NCI-H1092 (cell line): Measurements from ENCODE around the gene GPR137B.
"Not testable (repeated sequence)": the region's sequence is repeated elsewhere in the genome, so short reads cannot be mapped to it uniquely, and the experiment has no call there.

Experiments
- DNase-seq: peaks from one replicate; lab custom pipeline; 2025; lab: John Stamatoyannopoulos, UW

GPR137B gene

DNA sequence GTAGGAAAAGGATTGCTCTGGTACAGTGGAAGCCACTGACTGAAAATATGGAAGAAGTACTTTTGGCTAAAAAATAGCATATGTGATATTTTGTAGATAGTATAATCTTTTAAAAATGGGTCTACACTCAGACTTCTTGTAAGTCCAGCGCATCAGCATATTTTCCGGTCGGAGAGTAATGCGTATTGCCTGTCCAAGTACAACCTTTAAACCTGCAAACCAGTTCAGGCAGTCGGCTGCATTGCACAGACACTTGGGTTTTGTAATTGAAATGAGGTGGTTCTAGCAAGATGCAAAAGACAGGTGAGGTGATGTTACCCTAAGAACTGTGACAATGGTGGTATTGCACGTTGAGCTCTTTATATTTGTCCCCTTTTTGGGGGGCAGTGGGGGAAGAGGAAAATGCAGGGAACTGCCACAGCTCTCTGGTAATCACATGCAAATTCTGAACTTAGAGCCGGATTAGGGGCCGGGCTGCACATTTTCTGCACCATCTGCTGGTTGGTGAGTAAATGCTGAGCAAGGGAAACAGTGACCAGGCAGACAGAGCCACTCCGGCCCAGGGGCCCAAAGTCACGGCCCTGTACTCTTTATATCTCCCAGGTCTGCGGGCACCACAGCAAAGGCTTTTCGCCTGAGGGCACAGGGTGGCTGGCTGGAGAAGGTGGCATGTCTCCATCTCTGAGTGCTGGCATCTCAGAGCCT is 2.3 kb downstream of the GPR137B start:
- DNase-seq, result no peak

DNA sequence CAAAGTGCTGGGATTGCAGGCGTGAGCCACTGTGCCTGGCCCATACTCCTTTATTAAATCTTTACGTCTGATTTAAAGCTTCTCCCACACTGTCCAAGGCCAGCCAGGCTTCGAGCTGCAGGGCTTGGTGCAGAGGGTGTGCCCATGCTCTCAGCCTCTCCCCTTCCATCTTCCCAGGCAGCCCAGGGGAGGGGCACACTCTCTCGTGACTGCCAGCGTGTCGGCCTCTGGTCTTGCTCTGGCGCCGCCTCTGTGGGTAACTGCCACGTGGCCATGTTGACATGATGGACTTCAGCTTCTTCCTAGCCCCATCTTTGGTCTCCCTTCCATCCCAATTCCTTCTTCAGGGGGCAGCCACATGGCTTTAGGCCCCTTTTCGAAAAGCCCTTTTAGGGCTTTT is 4.7 kb downstream of the GPR137B start:
- DNase-seq, result no peak

DNA sequence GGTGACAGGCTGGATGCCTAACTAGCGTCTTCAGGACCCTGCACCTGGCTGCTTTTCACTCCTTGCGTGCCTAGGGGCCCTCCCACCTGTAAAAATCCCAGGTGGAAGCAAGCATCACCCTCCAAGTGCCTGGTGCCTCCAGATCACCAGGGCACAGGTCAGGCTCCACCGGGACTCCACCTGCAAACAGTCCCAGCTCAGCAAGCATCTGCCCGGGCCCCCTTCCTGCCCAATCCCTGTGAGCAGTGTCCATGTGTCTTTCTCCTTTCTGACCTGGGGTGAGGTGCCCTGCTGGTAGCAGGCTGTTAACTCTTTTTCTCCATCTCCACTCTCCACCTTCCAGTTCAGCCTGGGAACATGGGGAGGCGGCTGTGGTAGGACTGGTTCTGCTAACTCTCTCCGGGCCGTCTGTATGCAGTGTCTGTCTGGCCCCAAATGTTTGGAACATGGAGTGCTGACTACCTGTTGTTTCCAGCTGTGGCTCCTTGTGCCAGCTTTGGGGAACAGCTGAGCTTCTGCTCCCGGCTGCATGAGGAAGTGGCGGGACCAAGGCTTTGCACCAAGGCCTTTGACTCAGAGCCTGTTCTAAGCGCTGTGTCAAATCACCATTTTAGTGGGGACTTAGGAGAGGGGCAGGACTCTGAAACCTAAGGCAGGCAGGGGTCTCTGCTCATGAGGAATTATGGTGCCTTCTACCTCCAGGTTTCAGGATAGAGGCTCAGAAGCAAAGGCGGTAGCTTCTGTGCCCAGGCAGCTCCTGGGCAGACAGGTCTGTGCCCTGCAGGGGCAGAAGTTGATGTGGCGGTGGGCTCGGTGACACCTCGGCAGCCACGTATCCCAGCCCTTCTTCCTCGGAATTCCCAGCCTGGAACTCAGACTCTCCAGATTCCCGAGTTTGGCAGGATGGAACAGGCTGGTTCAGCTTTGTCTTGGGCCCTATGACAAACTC is 5.5 kb downstream of the GPR137B start:
- DNase-seq, result no peak

DNA sequence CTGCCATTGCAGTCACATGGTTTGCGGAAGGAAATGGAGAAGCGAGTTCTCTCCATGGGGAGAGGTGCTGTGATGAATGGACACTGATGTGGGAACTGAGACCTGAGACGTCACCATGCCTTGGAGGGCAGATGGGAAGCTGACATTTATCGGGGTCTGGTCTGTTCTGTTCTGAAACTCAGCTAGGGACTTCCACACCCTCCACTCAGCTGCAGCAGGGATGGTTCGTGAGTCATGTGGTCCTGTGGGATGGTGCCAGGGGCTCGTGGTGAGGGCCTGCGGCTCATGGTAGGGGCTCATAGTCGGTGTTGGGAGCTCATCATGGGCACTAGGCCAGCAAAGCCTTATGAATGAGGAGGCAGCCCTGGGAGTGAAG is 6.1 kb downstream of the GPR137B start:
- no peak for DNase-seq

DNA sequence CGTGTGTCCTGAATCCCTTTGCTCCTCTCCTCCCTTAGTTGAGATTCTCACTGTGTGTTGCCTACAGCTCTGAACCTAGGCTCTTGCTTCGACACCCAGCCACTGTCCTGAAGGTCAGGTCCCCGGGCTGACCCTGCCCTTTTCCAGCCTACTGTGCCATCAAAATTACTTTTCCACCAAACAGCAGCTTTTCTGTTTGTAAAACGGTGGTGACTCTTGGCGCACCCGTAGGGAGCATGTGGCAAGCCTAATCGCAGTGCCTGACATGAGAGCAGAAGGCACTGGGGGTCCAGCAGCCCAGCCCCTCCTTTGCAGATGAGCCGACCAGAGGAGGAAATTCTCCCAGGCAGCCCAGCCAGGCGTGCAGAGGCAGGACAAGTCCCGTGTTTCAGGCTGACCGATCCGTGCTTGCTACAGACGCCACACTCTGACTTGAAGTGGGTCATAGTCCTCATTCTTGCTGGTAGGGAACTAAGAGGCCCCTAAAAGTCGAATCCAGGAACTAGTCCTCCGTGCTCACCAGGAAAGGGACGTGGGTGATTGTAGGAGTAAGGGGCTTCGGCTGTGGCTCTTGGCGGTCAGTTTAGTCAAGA is 6.8 kb downstream of the GPR137B start:
- no peak for DNase-seq

DNA sequence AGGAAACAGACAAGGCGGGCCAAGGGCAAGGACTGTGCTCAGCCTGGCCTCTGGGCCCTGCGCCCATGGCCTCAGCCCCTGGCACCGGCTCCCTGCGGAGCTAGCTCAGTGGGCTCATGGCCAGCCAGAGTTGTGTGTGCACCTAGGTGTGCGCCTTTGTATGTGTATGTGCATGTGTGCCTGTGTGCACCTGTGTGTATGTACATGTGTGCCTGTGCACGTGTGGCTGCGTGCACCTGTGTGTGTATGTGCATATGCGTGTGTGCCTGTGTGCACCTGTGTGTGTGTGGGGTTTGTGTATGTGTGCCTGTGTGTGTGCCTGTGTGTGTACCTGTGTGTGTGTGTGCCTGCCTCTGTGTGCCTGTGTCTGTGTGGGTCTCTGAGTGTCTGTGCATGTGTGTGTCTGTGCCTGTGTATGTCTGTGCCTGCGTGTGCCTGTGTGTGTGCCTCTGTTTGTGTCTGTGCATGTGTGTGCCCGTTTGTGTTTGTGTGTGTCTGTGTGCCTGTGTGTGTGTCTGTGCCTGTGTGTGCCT is 7.4 kb downstream of the GPR137B start:
- no peak for DNase-seq

DNA sequence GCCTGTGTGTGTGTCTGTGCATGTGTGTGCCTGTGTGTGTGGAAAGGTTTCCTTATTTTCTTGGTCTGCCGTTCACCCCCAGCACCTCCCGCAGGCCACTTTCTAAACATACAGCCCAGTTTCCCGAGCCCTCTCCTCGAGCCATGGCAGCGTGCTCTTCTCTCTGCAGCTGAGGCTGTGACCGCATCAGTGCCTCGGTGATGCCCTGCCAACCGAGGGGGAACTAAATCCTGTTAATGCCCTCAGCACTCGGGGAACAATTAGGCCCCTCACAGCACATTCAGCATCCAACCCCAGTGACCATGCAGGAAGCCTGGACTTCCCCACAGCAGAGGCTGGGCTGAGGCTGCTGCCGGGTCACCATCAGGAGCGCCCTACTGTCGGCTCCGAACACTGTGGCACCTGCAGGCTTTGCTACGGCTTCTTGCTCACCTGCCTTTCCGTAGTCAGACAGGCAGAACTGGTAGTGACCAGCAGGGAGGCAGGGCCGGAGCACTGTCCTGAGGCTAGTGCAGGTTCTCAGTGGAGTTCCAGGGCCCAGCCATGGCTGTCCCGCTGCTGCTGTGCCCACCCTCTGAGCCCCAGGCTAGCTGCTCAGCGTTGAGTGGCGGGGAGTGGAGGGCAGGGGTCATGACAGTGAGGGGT is 8.1 kb downstream of the GPR137B start:
- no peak for DNase-seq

DNA sequence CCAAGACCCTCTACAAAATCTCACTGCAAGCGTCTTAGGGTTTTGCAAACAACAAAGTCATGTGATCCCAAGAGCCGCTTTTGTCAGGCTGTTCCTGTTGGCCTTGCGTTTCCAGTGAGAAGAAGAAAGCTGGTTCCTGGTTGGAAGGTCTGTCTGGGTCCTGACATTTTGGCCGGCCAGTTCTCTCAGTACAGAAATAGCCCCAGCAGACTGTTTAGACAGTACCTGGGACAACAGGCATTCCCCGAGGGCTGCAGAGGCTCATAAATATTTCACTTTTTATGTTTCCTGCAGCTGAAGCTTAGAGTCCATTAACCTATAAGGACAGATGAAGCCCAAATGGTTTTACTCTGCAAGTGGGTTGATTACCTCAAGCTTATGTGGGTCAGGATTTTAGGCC is 8.6 kb downstream of the GPR137B start:
- DNase-seq, result no peak

DNA sequence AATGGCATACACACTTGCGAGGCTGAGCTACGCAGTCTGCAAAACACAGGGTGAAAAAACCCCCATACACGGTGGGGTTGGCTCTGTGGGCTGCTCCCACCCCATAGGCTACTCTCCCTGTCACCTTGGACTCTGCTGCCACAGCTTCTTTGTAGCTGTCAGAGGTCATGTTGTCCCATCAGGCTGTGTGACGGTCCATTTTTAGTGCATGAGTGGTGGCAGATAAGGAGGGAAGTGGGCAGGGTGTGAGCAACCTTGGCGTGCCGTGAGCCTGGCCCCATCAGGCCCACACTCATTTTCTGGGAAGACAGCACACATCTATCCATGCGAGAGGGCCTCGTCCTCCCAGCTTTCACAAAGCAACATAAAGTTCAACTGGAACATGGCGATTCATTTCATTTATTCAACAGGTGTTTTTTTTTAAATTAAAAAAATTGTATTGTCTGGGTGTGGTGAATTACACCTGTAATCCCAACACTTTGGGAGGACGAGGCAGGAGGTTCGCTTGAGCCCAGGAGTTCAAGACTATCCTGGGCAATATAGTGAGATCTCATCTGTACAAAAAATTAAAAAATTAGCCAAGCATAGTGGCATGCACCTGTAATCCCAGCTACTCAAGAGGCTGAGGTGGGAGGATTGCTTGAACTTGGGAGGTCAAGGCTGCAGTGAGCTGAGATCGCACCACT is 9.5 kb downstream of the GPR137B start:
- no peak for DNase-seq

DNA sequence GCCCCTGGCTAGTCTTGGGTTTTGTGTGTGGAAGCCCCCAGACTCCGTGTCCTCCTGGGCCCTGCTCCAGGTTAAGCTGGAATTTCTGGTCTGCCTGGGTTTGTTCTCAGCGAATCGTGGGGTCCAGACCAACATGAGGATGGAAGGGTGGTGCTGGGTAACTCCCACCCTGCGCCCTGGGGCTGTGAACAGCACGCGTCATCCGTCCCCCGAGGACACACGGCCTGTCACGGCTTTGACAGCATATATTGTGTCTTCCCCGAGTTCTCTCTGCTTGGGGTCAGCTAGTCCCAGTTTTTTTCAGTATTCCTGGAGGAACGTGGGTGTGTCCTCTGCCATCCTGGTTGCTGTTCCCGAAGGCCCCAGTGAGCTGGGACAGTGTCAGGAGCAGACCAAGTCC is 11.8 kb downstream of the GPR137B start:
- DNase-seq, result no peak

DNA sequence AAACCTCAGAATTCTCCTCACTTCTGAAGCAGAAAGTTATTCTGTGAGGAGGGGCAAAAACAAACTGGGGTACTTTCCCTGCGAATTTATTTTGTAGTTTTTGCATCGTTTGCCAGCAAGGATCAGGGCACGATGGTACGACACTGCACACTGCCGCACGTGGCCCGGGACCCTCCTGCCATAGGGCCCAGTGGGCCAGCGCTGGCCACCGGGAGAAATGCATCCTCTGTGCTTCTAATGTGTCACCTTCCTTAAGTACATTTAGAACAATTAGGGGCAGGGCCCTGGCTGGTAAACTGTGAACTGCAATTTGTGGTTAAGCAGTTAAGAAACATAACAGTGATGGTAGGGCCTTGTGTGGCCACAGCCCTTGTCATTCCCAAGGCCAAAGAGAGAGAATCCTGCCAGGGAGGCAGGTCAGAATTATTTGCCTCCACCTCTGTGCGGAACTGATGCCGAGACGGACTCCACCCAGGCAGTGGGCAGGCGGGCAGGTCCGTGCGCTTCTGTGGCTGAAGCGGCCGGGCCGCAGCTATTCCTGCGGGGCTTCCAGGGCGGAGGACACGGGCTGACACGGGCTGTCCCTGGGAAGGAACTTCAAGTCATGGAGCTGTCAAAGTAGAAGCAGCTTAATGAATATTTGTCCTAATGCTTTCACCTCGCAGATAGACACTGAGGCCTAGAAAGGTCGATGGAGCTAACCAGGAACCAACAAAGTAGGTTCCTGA is 12.5 kb downstream of the GPR137B start:
- DNase-seq, result no peak

DNA sequence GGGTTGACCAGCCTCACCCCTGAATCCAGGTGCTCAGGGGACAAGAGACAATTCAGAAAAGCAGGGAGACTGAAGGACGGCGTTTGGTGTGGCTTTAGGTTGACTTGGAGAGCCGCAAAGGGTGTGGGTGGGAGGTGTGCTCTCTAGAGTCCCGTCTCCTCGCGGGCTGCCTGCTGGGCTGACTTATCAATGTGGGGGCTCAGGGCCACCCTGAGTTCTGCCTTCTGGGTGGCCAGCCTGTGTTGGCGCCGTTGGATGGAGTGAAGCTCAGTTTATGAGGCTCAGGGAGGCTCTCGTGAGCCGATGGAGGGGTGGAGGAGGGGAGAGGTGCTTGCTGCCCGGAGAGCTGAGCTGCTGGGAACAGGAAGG is 13.0 kb downstream of the GPR137B start:
- DNase-seq, result no peak

DNA sequence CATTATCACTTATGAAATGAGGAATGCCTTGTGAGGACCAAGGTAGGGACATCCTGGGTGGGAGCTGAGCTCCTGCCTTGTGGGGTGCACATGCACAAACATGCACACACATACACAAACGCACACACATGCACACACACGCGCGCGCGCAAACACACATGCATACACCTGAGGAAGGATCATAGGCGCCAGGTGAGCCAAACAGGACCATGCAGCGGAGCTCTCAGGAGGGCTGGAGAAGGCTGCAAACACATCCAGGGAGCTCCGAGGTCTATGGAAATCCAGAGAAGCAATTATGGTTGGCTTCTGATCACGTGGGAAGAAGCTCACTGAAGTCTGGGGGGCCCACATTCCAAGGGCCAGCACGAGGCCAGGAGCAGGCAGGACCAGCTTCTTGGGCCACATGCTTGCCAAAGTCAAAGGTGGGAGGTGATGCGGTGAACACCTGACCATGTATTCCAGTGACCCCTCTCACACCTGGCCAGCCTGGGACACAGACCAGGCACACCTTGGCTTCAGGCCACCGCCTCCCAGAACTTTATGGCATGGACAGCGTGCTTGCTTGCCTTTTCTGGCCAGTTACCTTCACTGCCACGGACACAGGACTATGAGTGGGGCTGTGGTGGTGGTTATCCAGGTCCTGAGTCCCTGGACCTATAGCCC is 13.6 kb downstream of the GPR137B start:
- no peak for DNase-seq

DNA sequence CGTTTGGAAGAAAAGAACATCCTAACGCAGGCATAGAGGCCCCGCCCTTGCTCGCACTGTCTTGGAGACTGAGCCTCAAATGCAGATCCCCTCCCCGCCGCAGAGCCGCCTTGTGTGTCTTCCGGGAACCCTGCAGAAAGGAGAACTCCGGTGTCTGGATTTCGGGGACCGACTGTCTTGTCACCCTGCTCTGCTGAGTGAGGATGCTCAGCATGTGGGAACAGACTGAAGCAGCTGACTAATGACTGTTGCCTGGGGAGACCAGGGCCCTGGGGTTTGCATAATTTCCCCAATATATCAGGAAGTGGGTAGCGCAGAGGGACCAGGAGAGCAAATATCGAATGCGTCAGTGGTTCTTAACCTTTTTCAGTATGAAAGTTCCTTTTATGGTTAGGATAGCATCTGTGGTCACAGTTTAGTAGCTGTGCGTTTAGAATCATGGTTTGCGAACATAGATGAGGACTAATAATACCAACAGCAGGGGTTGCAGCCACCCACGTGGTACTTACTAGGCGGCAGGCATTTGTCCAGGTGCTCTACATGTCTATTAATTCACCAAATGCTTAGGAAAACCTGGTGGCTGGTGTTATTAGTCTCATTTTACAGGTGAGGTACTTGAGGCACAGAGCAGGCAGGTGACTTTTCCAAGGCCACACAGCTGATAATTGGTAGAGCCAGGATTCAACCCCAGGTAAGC is 14.3 kb downstream of the GPR137B start:
- no peak for DNase-seq

DNA sequence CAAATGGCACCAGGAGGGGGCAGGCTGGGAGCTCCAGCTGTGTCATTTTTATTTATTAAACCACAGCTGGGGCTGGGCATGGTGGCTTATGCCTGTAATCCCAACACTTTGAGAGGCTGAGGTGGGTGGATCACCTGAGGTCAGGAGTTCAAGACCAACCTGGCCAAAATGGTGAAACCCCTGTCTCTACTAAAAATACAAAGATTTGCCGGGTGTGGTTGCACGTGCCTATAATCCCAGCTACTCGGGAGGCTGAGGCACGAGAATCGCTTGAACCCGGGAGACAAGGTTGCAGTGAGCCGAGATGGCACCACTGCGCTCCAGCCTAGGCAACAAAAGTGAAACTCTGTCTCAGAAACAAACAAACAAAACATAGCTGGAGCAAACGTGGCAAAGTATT is 15.7 kb downstream of the GPR137B start:
- DNase-seq, result not testable (repeated sequence)

DNA sequence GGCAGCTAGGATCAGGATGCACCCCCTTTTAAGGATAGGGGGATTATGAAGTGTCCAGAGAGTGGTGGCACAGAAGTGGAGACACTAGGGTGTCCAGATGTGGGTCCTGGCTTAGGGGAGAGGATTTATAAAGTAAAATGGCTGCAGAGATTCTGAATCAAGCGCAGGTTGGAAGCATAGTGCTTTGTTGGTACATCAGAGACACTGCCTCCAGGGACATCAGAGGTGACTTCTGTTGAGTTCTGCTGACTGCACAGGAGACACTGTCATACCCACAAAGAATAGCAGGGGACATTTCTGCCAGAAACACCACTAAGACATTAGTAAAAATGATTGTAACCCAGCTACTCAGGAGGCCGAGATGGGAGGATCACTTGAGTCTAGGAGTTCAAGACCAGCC is 16.4 kb downstream of the GPR137B start:
- no peak for DNase-seq

DNA sequence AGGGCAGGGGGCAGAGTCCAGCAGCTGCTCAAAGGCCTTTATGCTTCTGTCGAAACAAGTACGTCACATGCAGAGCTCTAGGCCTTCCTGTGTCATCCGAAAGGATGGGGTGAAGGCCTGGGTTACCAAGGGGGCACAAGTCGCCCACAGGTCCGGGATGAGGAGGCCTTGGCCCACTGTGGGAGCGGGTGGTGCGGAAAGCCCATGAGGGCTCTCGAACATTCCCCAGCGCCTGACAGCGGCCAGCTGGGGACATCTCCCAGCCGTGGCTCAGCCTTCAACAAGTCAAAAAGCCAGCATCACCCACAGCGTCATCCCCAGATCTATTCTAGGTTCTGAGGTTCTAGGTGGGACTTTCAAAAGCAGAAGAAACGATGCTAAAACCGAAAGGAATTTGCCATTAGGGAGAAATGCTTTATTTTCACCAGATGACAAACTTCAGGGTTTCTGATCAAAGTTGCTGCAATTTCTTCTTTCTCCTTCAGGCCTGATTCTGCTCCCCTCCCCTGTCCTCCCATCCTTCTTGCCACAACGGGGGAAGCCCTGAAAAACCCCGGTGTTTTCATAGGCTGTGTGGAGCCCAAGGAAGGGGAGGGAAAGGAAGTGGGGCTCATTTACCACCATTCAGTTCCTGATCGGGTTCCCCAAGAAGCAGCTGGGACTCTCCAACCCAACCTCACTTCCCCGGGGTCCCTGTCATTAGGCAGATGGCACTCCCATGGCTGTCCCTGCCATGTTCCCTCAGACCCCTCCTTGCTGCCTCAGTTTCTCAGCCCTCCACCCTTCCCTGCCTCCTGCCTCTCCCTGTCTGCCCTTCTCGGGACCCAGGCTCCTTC is 17.6 kb downstream of the GPR137B start:
- DNase-seq, result no peak

DNA sequence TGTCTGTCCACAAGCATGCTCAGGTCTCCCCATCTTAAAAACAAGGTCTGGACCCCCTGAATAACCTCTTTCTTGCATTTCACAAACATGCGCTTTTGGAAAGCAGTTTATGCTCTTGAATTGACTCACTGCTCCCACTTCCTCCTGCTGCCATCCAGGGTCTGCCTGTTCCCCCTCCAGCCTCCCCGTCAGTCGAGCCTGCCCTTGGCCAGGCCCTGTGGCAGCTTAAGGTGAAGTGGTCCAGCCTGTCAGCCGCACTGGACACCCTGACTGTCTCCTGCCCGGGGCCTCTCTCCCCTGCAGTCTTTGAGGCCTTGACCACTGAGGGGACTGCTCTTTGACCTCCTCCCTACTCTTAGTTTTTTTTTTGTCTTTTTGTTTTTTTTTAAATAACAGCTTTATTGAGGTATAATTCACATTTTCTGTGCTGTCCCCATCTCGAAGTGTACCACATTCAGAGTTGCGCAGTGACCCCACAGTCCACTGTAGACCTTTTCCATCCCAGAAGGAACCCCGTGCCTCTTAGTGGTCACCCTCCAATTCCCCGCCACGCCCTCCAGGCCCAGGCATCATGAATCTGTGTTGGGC is 18.3 kb downstream of the GPR137B start:
- no peak for DNase-seq

DNA sequence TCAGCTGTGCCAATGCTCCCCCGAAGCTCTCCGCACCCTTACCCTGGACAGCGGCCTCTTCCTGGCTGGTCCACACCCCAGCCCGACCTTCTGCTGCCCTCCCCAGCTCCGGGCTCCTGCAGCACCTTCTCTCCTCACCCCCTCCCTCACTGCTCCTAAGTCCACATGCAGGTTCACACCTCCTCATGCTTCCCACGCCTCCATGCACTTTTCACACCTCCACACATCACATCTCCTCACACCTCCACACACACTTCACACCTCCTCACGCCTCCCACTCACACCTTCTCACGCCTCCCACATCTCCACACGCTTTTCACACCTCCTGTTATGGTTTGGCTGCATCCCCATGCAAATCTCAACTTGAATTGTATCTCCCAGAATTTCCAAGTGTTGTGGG is 18.9 kb downstream of the GPR137B start:
- no peak for DNase-seq
